Measurements from ENCODE around the gene EMP1.

EMP1 gene

DNA sequence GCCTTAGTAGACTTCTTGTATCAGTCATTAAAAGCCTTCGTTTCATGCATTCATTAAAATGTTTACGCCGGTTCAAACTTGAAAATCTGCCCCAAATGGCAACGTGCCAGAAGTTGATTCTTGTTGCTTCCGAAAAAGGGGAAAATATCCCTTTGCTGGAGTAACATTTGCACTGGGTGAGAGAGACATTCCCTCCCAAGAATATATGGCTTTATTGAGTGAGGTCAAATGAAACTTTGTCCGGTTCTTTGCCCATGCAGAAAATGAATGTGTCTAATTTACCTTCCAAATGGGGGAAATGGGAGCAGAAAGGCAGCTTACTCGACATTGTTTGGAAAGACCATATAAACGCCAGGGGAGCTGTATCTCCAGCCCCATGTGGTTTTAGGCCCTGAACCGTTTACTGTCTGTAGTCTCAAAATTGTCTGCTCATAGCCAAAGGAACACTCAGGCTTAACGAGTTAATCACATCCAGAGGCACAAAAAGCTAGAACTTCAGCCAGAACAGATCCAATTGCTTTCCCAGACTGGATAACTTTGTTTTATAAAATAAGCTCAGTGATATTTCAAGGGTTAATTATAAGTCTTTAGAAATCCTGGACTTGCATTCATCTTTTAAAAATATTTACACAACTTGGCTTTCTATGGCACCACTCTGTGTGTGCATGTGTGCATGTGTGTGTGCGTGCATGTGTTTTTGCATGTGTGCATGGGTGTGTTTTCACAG is 2.9 kb upstream of the EMP1 start:
- no peak overlapping the region for H3K4me3 ChIP-seq (ENCODE audit: low read length)
- no peak for DNase-seq (ENCODE audit: low read depth, low spot score)

DNA sequence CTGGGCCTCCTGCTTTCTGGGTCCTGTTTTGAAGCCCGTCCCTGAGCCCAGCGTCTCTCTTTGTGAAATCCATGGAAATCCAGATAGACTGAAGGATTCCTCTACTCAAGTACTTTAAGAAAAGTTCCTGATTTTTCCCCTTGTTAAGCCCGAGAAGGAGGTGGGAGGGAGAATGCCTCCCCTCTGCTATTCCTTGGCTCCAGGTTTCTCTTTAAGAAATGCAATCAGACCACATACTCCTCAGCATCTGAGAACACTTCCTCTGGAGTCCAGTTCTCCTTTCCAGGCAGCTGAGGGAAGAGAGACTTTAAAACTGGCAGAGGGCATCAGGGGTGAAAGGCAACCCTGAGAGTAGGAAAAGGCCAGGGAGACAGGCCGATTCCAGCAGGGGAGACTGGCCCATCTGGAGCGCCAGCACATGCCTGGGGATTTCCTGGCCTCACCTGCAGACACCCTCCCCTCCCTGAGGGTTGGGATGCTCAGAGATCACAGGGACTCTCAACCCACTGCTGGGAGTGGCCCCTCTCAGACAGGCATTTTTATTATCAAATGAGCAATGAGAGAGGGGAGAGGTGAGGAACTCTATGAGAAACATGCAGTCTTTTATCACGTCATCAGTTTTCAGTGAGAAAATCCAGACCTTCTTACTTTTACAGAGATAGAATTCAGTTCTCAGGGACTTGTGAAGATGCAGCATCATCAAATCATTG is 2.0 kb upstream of the EMP1 start:
- no peak for DNase-seq (ENCODE audit: low read depth, low spot score)
- no peak overlapping the region for H3K4me3 ChIP-seq (ENCODE audit: low read length)

DNA sequence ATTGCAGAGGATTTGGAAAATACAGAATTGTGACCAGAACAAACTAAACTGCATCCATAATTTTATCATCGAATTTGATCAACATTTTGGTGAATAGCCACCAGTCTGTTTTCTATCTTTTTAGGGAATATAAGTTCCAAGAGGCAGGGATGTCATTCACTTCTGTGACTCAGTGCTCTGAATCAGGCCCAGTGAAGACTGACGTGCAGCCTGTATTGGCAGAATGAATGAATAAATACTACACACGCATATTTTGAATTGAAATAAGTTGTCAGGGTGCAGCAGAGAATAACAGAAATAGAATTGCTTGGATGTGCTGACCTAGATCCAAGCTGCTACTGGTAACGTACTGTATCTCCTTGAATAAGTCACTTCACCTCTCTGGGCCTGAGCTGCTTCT is 1.3 kb upstream of the EMP1 start:
- no peak overlapping the region for H3K4me3 ChIP-seq (ENCODE audit: low read length)
- DNase-seq (ENCODE audit: low read depth, low spot score) = no peak

GRCh38 chr12:13195785-13196129 is 769 bp upstream of the EMP1 start:
- DNase-seq (ENCODE audit: low read depth, low spot score) = no peak
- H3K4me3 ChIP-seq (ENCODE audit: low read length) = no peak overlapping the region

DNA sequence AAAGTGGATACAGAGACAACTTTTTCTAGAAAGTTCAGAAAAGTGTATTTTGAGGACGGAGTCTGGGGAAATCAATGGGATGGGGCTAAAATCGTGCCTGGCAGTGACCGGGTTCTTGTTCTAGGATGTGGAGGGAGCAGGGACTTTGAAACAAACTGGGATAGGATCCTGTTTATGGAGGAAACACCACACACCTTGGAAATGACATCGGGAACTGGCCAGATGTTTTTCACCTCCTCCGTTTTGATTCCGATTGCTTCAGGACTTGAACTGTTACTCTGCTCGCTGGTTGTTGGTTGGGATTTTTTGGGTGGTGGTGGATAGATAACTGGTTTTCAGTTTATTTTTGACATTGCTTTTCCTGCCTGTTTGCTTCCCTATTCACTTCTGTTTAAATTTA is 506 bp downstream of the EMP1 start:
- no peak overlapping the region for H3K4me3 ChIP-seq (ENCODE audit: low read length)
- DNase-seq (ENCODE audit: low read depth, low spot score) = no peak

DNA sequence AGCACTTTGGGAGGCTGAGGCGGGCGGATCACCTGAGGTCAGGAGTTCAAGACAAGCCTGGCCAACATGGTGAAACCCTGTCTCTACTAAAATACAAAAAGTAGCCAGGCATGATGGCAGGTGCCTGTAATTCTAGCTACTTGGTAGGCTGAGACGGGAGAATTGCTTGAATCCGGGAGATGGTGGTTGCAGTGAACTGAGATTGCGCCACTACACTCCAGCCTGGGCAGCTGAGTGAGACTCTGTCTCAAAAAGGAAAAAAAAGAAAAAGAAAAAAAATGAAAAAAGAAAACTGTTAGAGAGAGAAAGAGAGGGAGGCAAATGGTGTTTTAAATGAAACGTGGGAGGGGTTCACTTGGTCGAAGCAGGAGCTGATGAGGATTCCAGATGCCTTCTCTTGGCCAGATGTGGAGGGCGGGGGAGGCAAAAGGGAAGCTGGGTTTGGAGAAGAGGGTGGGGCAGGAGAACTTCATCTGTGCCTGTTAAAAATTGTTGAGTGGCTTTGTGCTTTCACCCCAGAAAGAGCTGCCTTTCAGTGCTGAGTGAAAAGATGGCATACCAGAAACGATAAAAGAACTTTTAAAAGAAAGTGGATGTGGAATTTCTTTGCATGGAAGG is 1.1 kb downstream of the EMP1 start:
- no peak for DNase-seq (ENCODE audit: low read depth, low spot score)
- H3K4me3 ChIP-seq (ENCODE audit: low read length) = no peak overlapping the region

DNA sequence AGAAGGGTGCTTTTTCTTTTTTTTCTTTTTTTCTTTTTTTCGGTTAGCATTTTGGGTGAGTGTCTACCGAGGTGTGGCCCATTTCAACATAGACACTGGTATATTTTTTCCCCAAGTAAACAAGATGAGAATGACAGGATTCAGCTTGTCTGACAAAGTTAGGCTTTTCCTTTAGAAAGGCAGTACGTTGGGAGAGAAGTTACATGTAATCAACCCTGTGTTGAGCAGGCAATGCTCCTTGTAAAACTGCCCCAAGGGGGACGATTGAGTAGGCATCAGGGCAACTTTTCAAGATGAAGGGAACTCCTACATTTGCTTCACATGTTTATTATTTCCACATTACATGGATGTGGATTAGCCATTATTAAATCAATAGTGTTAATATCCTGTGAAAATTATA is 1.7 kb downstream of the EMP1 start:
- DNase-seq (ENCODE audit: low read depth, low spot score) = no peak
- H3K4me3 ChIP-seq (ENCODE audit: low read length) = no peak overlapping the region

DNA sequence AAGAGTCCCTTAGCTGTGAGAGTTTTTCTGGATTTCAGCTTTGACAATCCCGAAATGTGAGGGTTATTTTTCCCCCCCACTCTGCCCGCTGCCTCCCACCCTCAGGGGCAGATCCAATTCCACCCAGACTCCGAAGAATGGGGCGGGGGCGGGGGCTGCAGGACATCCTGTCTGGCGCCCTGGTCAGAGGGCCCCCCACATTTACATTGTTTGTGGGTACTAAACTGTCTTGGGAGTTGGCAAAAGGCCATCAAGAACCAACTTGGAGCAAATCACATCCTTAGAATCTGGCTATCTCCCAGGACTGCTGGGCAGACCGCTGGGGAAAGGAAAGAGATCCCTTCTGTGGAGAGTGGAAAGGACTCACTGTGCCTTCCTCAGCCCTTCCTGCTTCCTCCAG is 2.4 kb downstream of the EMP1 start:
- no peak for DNase-seq (ENCODE audit: low read depth, low spot score)
- no peak overlapping the region for H3K4me3 ChIP-seq (ENCODE audit: low read length)

DNA sequence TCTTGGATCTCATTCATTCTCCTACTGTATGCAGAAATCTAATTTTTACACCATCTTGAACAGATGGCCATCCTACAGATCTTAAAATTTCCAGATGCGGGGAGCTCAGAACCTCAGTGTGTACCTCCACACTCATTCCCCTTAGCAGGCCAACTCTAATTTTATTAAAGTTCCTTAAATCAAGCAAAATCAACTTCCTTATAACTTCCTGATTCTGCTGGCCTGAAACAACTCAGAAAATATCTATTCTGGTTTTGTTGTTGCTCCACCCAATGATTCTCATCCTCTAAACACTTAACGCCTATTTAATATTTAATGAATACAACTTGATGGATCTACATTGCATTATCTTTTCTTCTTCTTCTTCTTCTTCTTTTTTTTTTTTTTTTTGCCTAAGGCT is 3.1 kb downstream of the EMP1 start:
- no peak for DNase-seq (ENCODE audit: low read depth, low spot score)
- no peak overlapping the region for H3K4me3 ChIP-seq (ENCODE audit: low read length)

- peak; percentile 45 for DNase-seq (ENCODE audit: low read depth, low spot score)
- H3K4me3 ChIP-seq (ENCODE audit: low read length) = no peak overlapping the region
Observed at GRCh38 chr12:13200841-13201240, 4.3 kb downstream of the EMP1 start.

DNA sequence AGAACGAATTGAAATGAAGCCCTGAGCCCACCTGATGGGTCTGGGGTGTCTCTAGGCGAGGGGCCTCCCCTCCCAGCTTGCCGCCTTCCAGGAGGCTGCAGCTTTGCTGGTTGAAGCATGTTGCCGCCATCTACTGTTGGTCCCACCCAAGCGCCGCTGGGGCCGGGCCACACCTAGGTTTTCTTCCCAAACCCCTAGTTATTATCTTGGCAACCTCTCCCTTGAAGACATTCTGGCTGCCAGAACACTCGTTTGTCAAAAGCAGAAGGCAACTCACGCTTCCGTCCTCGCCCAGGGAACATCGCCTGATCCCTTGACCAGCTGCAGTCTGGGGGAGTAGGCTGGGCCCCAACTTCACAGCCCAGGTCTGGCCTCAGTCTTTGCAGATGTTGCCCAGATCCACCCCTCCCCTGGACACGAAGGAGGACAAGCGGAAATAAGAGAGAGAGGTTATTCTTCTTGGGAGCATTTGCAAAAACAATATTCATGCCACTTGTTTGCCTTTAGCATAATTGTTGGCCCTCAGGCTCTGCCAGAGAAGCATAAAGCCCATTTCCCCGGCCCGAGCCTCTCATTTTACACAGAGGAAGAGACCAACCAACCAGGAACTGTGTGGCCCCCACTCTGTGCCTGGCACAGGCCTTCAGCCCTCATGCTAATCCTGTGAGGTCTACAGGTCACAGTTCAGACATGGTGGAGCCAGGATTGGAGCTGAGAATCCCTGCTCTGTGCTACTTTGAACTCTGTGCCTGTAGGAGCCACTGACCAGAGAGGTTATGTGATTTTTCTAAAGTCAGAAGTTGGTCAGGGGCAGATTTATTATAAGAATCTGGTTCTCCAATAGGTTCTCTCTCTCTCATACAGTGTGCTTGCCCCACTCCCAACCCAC is 6.8 kb downstream of the EMP1 start:
- peak; percentile 19 for DNase-seq (ENCODE audit: low read depth, low spot score)
- no peak overlapping the region for H3K4me3 ChIP-seq (ENCODE audit: low read length)

GRCh38 chr12:13204428-13204827 is 7.9 kb downstream of the EMP1 start:
- no peak for DNase-seq (ENCODE audit: low read depth, low spot score)
- no peak overlapping the region for H3K4me3 ChIP-seq (ENCODE audit: low read length)

DNA sequence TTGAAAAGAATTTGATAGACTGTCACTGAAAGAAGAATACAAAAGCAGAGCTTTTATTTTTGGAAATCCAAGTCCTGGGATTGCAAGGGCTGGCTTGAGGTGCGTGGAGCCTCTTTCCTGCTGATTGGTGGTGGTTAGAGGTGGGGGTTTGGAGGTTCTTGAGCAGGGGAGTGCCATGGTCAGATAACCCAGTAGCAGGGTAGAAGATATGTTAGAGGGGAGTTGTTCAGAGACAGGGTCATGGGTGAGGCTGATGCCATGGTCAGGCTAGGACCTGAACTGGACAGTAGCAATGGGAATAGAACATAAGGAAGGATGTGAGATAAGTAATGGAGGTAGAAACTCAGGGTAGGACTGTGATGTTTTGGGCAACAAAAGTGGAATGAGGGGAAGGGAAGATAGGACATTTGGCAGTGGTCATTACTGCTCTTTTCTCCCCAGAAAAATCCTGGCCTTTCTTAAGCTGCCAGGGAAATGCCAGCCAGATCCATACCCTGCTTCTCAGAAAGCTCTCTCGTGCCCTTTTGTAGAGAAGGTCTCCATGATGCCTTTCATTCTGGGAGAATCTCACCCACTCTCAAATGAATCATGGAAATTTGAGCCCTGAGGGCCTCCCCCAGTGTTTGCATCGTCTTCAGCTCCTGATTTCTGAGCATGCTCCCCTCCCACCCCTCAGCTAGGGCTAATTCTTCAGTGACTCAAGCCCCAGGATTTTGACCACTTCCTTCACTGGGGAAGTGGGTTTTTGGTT is 9.5 kb downstream of the EMP1 start:
- no peak overlapping the region for H3K4me3 ChIP-seq (ENCODE audit: low read length)
- peak; percentile 15 for DNase-seq (ENCODE audit: low read depth, low spot score)

DNA sequence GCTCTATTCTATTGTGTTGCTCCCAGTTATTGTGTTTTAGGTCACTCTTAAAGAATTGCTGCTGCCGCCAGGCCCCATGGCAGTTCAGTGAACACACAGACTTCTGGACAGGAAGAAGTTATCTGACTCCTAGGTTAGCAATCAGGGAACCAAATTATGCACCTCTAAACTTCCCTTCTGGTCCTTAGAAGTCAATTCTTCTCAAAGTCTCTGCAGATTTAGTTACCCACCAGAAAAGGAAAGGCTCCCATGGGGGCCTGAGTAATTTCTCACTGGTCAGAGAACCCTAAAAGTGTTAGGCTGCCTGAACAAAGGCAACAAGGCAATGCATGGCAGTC is 10.0 kb downstream of the EMP1 start:
- no peak overlapping the region for H3K4me3 ChIP-seq (ENCODE audit: low read length)
- DNase-seq (ENCODE audit: low read depth, low spot score) = no peak

DNA sequence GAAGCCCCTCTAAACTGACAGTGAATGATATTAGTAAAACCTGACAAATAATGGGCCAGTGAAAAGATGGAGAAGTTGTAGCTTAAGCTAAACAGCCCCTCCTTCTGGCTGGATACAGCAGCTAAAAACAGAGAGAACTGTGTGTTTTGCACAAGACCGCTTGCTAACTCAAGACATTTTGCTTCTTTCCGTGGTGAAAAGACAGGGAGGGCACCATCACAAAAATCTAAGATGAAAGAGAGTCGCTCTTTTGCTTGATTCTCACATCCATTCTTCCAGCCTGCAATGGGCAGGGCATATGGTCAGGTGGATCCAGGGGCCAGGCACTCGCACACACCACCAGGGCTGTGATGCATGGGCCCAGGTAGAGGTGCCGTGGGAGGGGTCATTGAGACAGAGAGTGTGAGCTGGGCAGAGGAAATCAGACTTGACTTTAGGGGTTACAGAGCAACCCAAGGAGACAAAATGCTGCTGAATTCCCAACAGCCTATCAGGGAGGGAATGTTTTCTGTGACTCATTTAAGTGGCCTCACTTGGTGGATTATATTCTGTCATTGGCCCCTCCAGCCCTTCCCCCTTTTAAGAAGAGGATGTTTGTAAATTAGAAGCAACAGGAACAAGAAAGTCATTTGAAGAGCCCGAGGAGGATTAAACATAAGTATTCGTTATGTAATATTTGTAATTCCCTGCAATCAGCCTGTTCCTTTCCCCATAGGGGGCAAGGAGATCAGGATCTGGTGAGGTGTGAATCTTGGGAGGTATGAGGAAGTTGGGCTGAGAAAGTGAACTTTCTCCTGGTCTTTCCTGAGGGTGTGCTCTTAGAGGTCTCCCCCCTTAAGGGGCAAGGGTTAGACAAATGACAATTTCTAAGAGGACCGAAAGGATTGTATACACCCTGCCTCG is 12.3 kb downstream of the EMP1 start:
- no peak for DNase-seq (ENCODE audit: low read depth, low spot score)
- no peak overlapping the region for H3K4me3 ChIP-seq (ENCODE audit: low read length)

GRCh38 chr12:13209436-13210235 is 13.1 kb downstream of the EMP1 start:
- DNase-seq (ENCODE audit: low read depth, low spot score) = no peak
- H3K4me3 ChIP-seq (ENCODE audit: low read length) = no peak overlapping the region

Measured in Jurkat, Clone E6-1 (cell line).